Ascending aorta (tissue), 2 donors: Measurements from ENCODE around the gene RPRML. TPM values are rescaled to one million over a fixed set of nuclear protein-coding genes. Genes with fewer than 3 reads are reported as not detected.
"Not testable (repeated sequence)": the region's sequence is repeated elsewhere in the genome, so short reads cannot be mapped to it uniquely, and the experiment has no call there.

Source experiments
- DNase-seq, 2 donors: peaks; one replicate each; pipeline ENCODE4 v3.0.0-alpha.2; 2019; ENCODE audit warnings: low spot score in 2 of 2
- H3K27ac ChIP-seq, 2 donors: fragments of 200-600 bp; sonication (generic); one replicate each; pipeline ENCODE4 v1.5.1; 2016 to 2017; ENCODE audit warnings: mild to moderate bottlenecking in 1 of 2
- H3K27me3 ChIP-seq: fragments of 200-600 bp; sonication (generic); one replicate; pipeline ENCODE4 v1.5.1; 2017
- H3K36me3 ChIP-seq, 2 donors: fragments of 200-600 bp; sonication (generic); one replicate each; pipeline ENCODE4 v1.5.1; 2016
- H3K4me1 ChIP-seq, 2 donors: fragments of 200-600 bp; sonication (generic); one replicate each; pipeline ENCODE4 v1.5.1; 2016 to 2017; ENCODE audit warnings: mild to moderate bottlenecking in 1 of 2
- H3K4me3 ChIP-seq, 2 donors: fragments of 200-600 bp; sonication (generic); one replicate each; pipeline ENCODE4 v1.5.1; 2016 to 2017; ENCODE audit warnings: mild to moderate bottlenecking in 1 of 2
- H3K9me3 ChIP-seq, 2 donors: fragments of 200-600 bp; sonication (generic); one replicate each; pipeline ENCODE4 v1.5.1; 2016
- CTCF ChIP-seq, 3 experiments: fragments of 200-600 bp in 2 of 3; fragments of 450-650 bp in 1 of 3; sonication (generic) in 2 of 3; IDR thresholded peaks; one replicate each; pipeline ENCODE4 v1.5.1; 2016 to 2019; ENCODE audit warnings: antibody characterized with exemption in 3 of 3, mild to moderate bottlenecking in 1 of 3, moderate library complexity in 1 of 3
- intact Hi-C: fragments of 100-400 bp; cut with DNase I; formaldehyde crosslinking; loops from one replicate; pipeline ENCODE4 v1.15.1; 2023
- total RNA-seq: library from RNA; depleted of rRNA; stranded (reverse); fragments of >200 nt; gene quantifications from one replicate; pipeline ENCODE4 v1.1.0, GENCODE V29; 2016

The RPRML gene
- total RNA-seq: not detected

GRCh38 chr17:46979147-46979863 lies at the start of gene RPRML:
Gene RPRML (minus strand): TSS chr17:46979253. CDS start chr17:46979007, 246 bp downstream.
- peaks cover 13 to 15% of the 10 kb centered on the region in 2 donors for H3K4me1 ChIP-seq
- no peaks in the 10 kb centered on the region for H3K36me3 ChIP-seq
- H3K4me3 ChIP-seq: peak within 1 kb of the TSS; percentile 72 to 91
- no peaks in the 10 kb centered on the region for H3K27me3 ChIP-seq
- no peak for DNase-seq
- no peak within 1 kb of the TSS for H3K27ac ChIP-seq
- intact Hi-C loops: no loop called here
- no peak for TF ChIP-seq CTCF (IDR thresholded peaks at IDR 0.05)
- H3K9me3 ChIP-seq: no peaks in the 10 kb centered on the region

GRCh38 chr17:47016966-47017365 lies 37.9 kb upstream of the RPRML start:
- H3K27ac ChIP-seq, H3K27me3 ChIP-seq, intact Hi-C loops, H3K9me3 ChIP-seq, H3K4me1 ChIP-seq, DNase-seq, H3K4me3 ChIP-seq, H3K36me3 ChIP-seq: not testable (repeated sequence)

- H3K27ac ChIP-seq: no peak overlapping the region
- H3K36me3 ChIP-seq: no peaks in the 10 kb centered on the region
- no peak overlapping the region for H3K4me3 ChIP-seq
- DNase-seq: no peak
- H3K9me3 ChIP-seq: no peaks in the 10 kb centered on the region
- intact Hi-C loops: no loop called here
- H3K27me3 ChIP-seq: no peaks in the 10 kb centered on the region
- no peak for TF ChIP-seq CTCF (IDR thresholded peaks at IDR 0.05)
- no peaks in the 10 kb centered on the region for H3K4me1 ChIP-seq
Measured at GRCh38 chr17:47013341-47013740, 34.3 kb upstream of the RPRML start.

- H3K27ac ChIP-seq: no peak overlapping the region
- H3K4me3 ChIP-seq: no peak overlapping the region
- no peak for TF ChIP-seq CTCF (IDR thresholded peaks at IDR 0.05)
- H3K36me3 ChIP-seq: no peaks in the 10 kb centered on the region
- intact Hi-C loops: no loop called here
- no peak for DNase-seq
- H3K4me1 ChIP-seq: no peaks in the 10 kb centered on the region
- no peaks in the 10 kb centered on the region for H3K9me3 ChIP-seq
- H3K27me3 ChIP-seq: no peaks in the 10 kb centered on the region
Measured at GRCh38 chr17:47012457-47012856, 33.4 kb upstream of the RPRML start.

GRCh38 chr17:47009759-47010594 lies 30.9 kb upstream of the RPRML start:
- H3K4me3 ChIP-seq: no peak overlapping the region
- H3K9me3 ChIP-seq: no peaks in the 10 kb centered on the region
- no peak for TF ChIP-seq CTCF (IDR thresholded peaks at IDR 0.05)
- no peaks in the 10 kb centered on the region for H3K27me3 ChIP-seq
- no peaks in the 10 kb centered on the region for H3K4me1 ChIP-seq
- no peak for DNase-seq
- H3K36me3 ChIP-seq: no peaks in the 10 kb centered on the region
- intact Hi-C loops: no loop called here
- no peak overlapping the region for H3K27ac ChIP-seq

GRCh38 chr17:47004906-47005305 lies 25.9 kb upstream of the RPRML start:
- DNase-seq: no peak
- Histone ChIP-seq H3K27ac (no peak overlapping the region), H3K4me3 (no peak overlapping the region), H3K27me3 (no peaks in the 10 kb centered on the region), H3K9me3 (no peaks in the 10 kb centered on the region), H3K4me1 (no peaks in the 10 kb centered on the region), H3K36me3 (no peaks in the 10 kb centered on the region)
- intact Hi-C loops: no loop called here
- no peak for TF ChIP-seq CTCF (IDR thresholded peaks at IDR 0.05)

- H3K9me3 ChIP-seq, H3K4me3 ChIP-seq, H3K27ac ChIP-seq, intact Hi-C loops, DNase-seq, H3K27me3 ChIP-seq, H3K36me3 ChIP-seq, H3K4me1 ChIP-seq: not testable (repeated sequence)
Measured at GRCh38 chr17:47003864-47004263, 24.8 kb upstream of the RPRML start.
